ENCODE measurements around the gene KHDC1L. TPM values are rescaled to one million over a fixed set of nuclear protein-coding genes. Genes with fewer than 3 reads are reported as not detected.
"Not testable (repeated sequence)": the region's sequence is repeated elsewhere in the genome, so short reads cannot be mapped to it uniquely, and the experiment has no call there.

KHDC1L gene
- not detected in 2 replicates for polyA plus RNA-seq (2014; cell fraction: cytosol; rRNA removed)
- polyA plus RNA-seq (2014; cell fraction: nucleus; rRNA removed): not detected in 2 replicates

GRCh38 chr6:73225396-73225795, at the start of gene KHDC1L:
Gene KHDC1L (minus strand): TSS chr6:73225496. CDS start chr6:73225408, 88 bp downstream.
- DNase-seq (ENCODE audit: low spot score): no peak

GRCh38 chr6:73269296-73269695, 44.0 kb upstream of the KHDC1L start:
- not testable (repeated sequence) for DNase-seq (ENCODE audit: low spot score)

GRCh38 chr6:73268896-73269295, 43.6 kb upstream of the KHDC1L start:
- not testable (repeated sequence) for DNase-seq (ENCODE audit: low spot score)

DNA sequence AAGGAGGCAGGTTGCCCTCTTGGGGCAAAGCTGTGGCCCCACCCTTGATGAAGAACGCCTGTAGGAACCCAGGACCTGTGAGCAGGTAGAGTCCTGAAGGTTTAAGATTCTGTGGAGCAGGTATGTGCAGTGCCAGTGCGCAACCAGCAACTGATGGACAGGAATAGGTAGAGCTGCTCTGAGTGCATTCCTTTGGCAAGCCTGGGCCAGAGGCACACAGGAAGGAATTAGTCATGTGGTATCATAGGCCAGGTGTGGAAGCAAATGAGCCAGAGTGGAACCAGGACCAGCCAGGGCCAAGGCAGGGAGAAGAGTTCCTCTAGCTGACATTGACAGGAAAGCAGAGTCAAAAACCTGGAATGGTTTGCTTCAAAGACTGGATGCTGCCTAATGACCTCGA, 39.1 kb upstream of the KHDC1L start:
- no peak for DNase-seq (ENCODE audit: low spot score)

DNA sequence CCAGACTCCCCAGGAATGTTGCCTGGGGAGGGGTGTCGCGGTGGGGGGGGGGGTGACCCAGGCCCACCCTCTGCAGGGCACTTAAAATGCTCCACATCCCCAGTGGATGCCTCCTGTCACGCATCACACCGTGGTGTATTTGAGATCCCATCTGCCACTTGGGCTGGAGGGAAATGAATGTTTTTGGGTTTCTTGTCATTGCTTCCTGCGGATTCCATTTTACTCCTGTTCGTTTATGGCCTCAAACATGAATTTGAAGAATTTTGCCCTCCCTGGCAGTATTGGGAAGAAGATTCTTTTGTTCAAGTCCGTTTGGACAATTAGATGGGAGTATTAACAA, 38.2 kb upstream of the KHDC1L start:
- no peak for DNase-seq (ENCODE audit: low spot score)

DNA sequence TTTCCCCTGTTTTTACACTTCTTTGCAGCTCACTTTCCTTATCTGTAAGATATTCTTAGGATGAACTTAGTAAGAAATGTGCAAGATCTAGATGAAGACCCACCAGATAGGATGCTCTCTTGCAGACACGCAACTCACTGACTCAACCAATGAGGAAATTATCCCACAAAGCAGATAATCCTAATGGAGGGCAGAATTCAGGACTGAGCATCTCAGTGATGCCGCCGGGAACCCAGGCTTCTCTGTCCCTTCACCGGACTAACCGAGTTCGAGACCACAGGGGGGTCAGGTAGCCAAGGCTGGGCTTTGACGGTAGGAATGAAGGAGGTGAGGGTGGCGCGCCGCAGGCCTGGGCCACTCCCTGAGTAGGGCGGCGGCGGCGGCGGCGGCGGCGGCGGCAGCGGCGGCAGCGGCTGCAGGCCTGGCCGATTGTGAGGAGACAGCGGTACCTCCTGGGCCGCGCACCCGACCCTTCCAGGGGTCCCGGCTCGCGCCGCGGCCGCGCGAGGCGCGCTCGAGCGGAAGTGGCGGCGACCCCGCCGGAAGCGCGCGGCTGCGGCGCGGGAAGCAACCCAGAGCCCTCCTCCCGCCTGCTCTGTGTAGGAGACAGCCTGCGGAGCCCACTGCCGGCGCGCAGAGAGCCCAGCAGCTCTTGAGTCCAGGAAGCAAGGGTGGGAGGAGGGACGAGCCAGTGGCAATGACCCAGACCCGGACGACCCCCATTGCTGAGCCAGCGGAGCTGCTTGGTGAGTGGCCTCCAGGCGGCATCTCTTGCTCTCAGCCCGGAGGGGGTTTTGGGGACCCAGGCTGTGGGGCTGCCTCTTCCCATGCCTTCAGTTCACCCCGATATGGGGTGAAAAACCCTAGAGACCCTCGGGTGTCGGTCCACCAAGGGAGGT, 37.6 kb upstream of the KHDC1L start, which contains the start of gene KHDC1:
Gene KHDC1, minus strand, starts transcription at position 526 of the 899 bp plus-strand sequence. CDS start 20,679 bp downstream, outside the sequence.
- DNase-seq (ENCODE audit: low spot score): peak; percentile 78

- DNase-seq (ENCODE audit: low spot score): no peak
Observed at GRCh38 chr6:73258721-73259120, 33.4 kb upstream of the KHDC1L start.

DNA sequence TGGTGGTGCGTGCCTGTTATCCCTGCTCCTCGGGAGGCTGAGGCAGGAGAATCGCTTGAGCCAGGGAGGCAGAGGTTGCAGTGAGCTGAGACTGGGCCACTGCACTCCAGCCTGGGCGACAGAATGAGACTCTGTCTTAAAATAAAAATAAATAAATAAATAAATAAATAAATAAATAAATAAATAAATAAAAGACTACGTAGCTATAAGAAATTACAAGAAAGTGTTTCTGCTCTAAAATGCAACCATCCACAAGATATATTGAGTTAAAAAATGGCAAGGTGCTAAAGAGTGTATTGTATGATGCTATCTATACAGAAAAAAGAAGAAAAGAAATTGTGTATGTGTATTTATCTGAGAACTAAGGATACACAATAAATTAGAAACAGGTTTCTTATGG, 29.0 kb upstream of the KHDC1L start:
- DNase-seq (ENCODE audit: low spot score): not testable (repeated sequence)

GRCh38 chr6:73252703-73253102, 27.4 kb upstream of the KHDC1L start:
- no peak for DNase-seq (ENCODE audit: low spot score)

- peak; percentile 58 for DNase-seq (ENCODE audit: low spot score)
Observed at GRCh38 chr6:73250016-73250415, 24.7 kb upstream of the KHDC1L start.

DNA sequence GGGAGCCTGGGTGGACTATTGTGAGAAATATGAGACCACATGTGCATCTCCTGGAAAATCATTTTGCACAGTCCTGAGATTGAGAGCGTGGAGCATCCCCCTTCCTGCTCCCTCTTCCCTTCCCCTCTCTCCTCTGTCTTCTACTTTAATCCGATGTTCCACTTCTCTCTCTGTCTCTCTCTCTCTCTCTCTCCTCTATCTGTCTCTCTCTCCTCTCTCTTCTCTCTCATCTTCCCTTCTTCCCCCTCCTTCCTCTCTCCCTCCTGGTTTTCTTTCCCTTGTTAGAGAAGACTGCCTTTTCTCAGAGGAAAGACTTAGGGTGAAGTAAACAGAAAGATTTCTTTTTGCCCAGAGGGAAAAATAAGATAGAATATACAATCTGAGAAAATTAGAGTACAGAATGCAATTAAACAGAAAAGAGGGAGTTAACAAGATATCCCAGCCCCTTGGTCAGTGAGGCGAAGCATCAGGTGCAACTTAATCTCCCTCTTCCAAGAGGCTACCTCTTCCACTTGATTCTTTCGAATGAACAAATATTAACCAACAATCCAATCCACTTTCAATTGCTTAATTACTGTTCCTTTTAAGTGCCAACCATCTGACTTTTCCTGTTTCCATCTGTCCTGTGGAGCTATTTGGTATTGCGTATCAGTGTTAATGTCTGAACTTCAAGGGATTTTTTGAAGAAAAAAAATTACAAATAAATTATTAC, 23.1 kb upstream of the KHDC1L start:
- DNase-seq (ENCODE audit: low spot score): no peak

DNA sequence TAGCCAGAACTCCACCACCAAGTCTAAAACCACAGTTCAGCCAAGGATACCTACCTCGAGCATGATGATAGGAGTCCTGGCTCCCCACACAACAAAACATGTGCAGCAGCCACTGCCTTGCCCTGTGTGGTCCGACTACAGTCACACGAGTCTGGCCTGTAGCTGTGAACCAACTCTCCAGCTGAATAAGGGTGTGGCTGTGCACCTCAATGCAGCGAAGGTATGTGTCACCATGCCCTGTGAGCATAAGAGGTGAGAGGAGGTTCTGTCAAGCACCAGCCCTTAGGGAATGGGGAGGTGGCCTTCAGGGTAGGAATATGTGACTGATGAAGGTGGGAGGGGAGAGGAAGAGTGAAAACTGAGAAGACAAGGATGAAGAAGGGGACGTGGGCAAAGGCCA, 16.7 kb upstream of the KHDC1L start:
- no peak for DNase-seq (ENCODE audit: low spot score)

- no peak for DNase-seq (ENCODE audit: low spot score)
Observed at GRCh38 chr6:73240730-73241129, 15.4 kb upstream of the KHDC1L start.

- DNase-seq (ENCODE audit: low spot score): no peak
Observed at GRCh38 chr6:73236144-73236750, 11.0 kb upstream of the KHDC1L start.

GRCh38 chr6:73234733-73235132, 9.4 kb upstream of the KHDC1L start:
- DNase-seq (ENCODE audit: low spot score): no peak

- not testable (repeated sequence) for DNase-seq (ENCODE audit: low spot score)
Observed at GRCh38 chr6:73233971-73234370, 8.7 kb upstream of the KHDC1L start.

GRCh38 chr6:73233048-73233447, 7.8 kb upstream of the KHDC1L start:
- DNase-seq (ENCODE audit: low spot score): no peak

DNA sequence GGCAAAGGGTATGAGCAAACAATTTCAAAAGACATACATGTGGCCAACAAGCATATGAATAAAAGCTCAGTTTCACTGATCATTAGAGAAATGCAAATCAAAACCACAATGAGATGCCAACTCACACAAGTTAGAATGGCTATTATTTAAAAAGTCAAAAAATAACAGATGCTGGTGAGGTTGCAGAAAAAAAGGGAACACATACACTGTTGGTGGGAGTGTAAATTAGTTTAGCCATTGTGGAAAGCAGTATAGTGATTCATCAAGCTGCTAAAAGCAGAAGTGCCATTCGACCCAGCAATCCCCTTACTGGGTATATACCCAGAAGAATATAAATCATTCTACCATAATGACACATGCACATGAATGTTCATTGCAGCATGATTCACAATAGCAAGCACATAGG, 6.7 kb upstream of the KHDC1L start:
- no peak for DNase-seq (ENCODE audit: low spot score)

- no peak for DNase-seq (ENCODE audit: low spot score)
Observed at GRCh38 chr6:73227606-73228255, 2.4 kb upstream of the KHDC1L start.

DNA sequence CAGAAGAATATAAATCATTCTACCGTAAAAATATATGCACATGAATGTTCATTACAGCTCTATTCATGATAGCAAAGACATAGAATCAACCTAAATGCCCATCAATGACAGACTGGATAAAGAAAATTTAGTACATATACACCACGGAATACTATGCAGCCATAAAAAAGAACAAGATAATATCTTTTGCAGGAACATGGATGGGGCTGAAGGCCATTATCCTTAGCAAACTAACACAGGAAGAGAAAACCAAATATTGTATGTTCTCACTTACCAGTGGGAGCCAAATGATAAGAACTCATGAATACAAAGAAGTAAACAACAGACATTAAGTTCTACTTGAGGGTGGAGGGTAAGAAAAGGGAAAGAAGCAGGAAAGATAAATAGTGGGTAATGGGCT, 8.4 kb downstream of the KHDC1L start:
- no peak for DNase-seq (ENCODE audit: low spot score)

- DNase-seq (ENCODE audit: low spot score): no peak
Observed at GRCh38 chr6:73209117-73209516, 16.2 kb downstream of the KHDC1L start.
